A673 (cell line): ENCODE measurements around the gene ZNF273. TPM values are rescaled to one million over a fixed set of nuclear protein-coding genes. Genes with fewer than 3 reads are reported as not detected.
"Not testable (repeated sequence)": the region's sequence is repeated elsewhere in the genome, so short reads cannot be mapped to it uniquely, and the experiment has no call there.

Source experiments
- BruUV-seq: library from RNA; stranded (reverse); fragments of 400-500 nt; replicated peaks from 2 replicates; lab custom pipeline; 2021; lab: Mats Ljungman, UMichigan
- CTCF ChIA-PET: fragments of 300-600 bp; sonication (Branson Sonifier 250); formaldehyde crosslinking; loops from one replicate; lab custom pipeline; 2022; ENCODE audit warnings: antibody characterized with exemption; lab: Charles Lee
- POLR2A ChIA-PET: fragments of 300-600 bp; sonication (Branson Sonifier 250); formaldehyde crosslinking; loops from one replicate; lab custom pipeline; 2022; ENCODE audit warnings: antibody characterized with exemption; ENCODE audit not compliant: low non-redundant PET; lab: Charles Lee
- DNase-seq: peaks from one replicate; pipeline ENCODE4 v3.0.0-alpha.2; 2015; ENCODE audit warnings: low spot score
- H3K27ac ChIP-seq: fragments of 200-600 bp; sonication (generic); 2 replicates; pipeline ENCODE4 v1.5.1; 2016; ENCODE audit warnings: mixed run types, low read depth, mild to moderate bottlenecking, mixed read lengths, antibody characterized with exemption, low read length; ENCODE audit not compliant: poor library complexity, severe bottlenecking
- H3K27me3 ChIP-seq: fragments of 200-600 bp; sonication (generic); replicated peaks from 2 replicates; pipeline ENCODE4 v1.6.1; 2017; ENCODE audit warnings: mixed run types, low read depth, mild to moderate bottlenecking, mixed read lengths, antibody characterized with exemption, low read length; ENCODE audit not compliant: insufficient read depth, poor library complexity
- H3K36me3 ChIP-seq: fragments of 200-600 bp; sonication (generic); 2 replicates; pipeline ENCODE4 v1.6.1; 2016; ENCODE audit warnings: mixed run types, mild to moderate bottlenecking, mixed read lengths, antibody characterized with exemption, low read length; ENCODE audit not compliant: insufficient read depth, poor library complexity, severe bottlenecking
- H3K4me1 ChIP-seq: fragments of 200-600 bp; sonication (generic); 2 replicates; pipeline ENCODE4 v1.6.1; 2017; ENCODE audit warnings: mixed run types, mild to moderate bottlenecking, mixed read lengths, antibody characterized with exemption, low read length; ENCODE audit not compliant: insufficient read depth, poor library complexity, severe bottlenecking
- H3K4me3 ChIP-seq: fragments of 200-600 bp; sonication (generic); 2 replicates; pipeline ENCODE4 v1.5.1; 2016; ENCODE audit warnings: low read depth, mixed run types, mild to moderate bottlenecking, mixed read lengths, low read length; ENCODE audit not compliant: poor library complexity, severe bottlenecking
- H3K9me3 ChIP-seq: fragments of 200-600 bp; sonication (generic); 2 replicates; pipeline ENCODE4 v1.6.1; 2016; ENCODE audit warnings: mixed run types, low read depth, mild to moderate bottlenecking, mixed read lengths, antibody characterized with exemption, low read length; ENCODE audit not compliant: poor library complexity, severe bottlenecking
- EZH2 ChIP-seq: fragments of 200-600 bp; sonication (generic); IDR thresholded peaks from 2 replicates; pipeline ENCODE4 v1.6.1; 2017; ENCODE audit warnings: borderline replicate concordance, low read depth, mild to moderate bottlenecking, mixed read lengths, antibody characterized with exemption, low read length; ENCODE audit not compliant: poor library complexity, severe bottlenecking
- intact Hi-C: fragments of 100-400 bp; cut with micrococcal nuclease; formaldehyde crosslinking; loops from one replicate; pipeline ENCODE4 v1.10.0; 2022; ENCODE audit not compliant: unreplicated experiment
- total RNA-seq: library from RNA; stranded (reverse); gene quantifications from 2 replicates; pipeline ENCODE4 v1.2.3, GENCODE V29; 2021
- TF ChIP-seq, protein P1 (sequence below): fragments of 300-800, 200-600 bp; sonication (generic); conservative IDR thresholded peaks from 2 replicates; pipeline ENCODE4 v1.5.1; 2017; ENCODE audit warnings: low read depth, mild to moderate bottlenecking, antibody characterized with exemption, low read length, moderate library complexity, mixed read lengths

Gene ZNF273
- total RNA-seq, 1 experiment from 2014 or later, result 10.1 TPM

DNA sequence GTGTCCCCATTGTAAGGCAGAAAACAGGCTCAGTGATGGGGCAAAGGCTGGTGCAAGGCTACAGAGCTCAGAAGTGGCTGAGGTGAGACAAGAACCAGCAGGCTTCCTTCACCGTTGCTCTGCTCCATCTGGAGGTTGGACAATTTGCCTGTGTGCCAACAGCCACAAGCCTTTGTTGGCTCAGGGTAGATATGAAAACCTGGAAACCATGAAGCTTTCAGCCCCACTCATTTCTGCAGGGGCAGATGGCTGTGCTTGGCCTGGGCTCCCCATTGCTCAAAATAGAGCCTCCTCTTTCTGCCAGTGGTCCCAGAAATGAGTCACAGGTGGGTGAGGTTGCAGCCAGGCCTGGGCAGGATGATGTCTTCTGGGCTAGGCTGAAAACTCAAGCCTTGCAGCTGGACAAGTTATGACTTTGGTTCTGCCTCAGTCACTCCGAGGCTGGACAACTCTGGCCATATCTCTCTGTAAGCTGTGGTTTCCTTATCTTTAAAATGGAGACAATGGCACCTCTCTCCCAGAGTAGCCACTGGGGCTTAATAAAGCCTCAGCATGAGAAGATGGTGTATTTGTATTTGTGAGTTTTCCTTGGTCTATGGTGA lies 12.2 kb upstream of the ZNF273 start:
- H3K27me3 ChIP-seq, result no peaks in the 10 kb centered on the region
- CTCF ChIA-PET, result no interaction called here
- intact Hi-C loops, result no loop called here
- no peak for TF ChIP-seq EZH2
- TF ChIP-seq, protein P1, sequence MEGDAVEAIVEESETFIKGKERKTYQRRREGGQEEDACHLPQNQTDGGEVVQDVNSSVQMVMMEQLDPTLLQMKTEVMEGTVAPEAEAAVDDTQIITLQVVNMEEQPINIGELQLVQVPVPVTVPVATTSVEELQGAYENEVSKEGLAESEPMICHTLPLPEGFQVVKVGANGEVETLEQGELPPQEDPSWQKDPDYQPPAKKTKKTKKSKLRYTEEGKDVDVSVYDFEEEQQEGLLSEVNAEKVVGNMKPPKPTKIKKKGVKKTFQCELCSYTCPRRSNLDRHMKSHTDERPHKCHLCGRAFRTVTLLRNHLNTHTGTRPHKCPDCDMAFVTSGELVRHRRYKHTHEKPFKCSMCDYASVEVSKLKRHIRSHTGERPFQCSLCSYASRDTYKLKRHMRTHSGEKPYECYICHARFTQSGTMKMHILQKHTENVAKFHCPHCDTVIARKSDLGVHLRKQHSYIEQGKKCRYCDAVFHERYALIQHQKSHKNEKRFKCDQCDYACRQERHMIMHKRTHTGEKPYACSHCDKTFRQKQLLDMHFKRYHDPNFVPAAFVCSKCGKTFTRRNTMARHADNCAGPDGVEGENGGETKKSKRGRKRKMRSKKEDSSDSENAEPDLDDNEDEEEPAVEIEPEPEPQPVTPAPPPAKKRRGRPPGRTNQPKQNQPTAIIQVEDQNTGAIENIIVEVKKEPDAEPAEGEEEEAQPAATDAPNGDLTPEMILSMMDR, result no peak
- POLR2A ChIA-PET, result no interaction called here
- H3K4me3 ChIP-seq, result no peak overlapping the region
- H3K4me1 ChIP-seq, result no peaks in the 10 kb centered on the region
- H3K27ac ChIP-seq, result no peak overlapping the region
- BruUV-seq, result no TSS peak
- no peak for DNase-seq
- H3K36me3 ChIP-seq, result no peaks in the 10 kb centered on the region
- no peaks in the 10 kb centered on the region for H3K9me3 ChIP-seq

- H3K27ac ChIP-seq, BruUV-seq, intact Hi-C loops, POLR2A ChIA-PET, CTCF ChIA-PET, H3K9me3 ChIP-seq, H3K36me3 ChIP-seq, H3K27me3 ChIP-seq, H3K4me3 ChIP-seq, DNase-seq, H3K4me1 ChIP-seq: not testable (repeated sequence)
These were observed 11.6 kb upstream of the ZNF273 start for GRCh38 chr7:64891363-64892081.

DNA sequence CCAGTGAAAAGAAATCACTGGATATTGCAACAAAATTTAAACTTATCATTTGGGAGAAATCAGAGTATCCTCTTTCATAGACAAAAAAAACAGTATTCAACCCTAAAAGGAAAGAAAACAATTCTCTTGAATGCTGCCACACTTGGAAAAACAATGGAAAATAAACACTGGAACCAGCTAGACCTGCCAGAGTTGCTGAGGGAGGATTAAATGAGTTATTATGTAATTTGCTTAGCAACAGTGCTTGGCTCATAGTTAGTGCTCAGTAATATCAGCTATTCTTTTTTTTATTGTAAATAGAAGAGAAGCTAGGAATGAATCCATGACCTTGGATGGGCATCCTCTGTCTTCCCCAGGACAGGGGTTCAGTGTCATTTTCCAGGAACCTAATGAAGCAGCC lies 11.0 kb upstream of the ZNF273 start:
- CTCF ChIA-PET, result no interaction called here
- Histone ChIP-seq H3K4me1 (no peaks in the 10 kb centered on the region), H3K27me3 (no peaks in the 10 kb centered on the region), H3K9me3 (no peaks in the 10 kb centered on the region), H3K4me3 (no peak overlapping the region), H3K27ac (no peak overlapping the region), H3K36me3 (no peaks in the 10 kb centered on the region)
- DNase-seq, result no peak
- POLR2A ChIA-PET, result no interaction called here
- intact Hi-C loops, result no loop called here
- BruUV-seq, result no TSS peak
- TF ChIP-seq, protein P1, result no peak
- no peak for TF ChIP-seq EZH2
